Midbrain (tissue), 1 donor: ENCODE results near the gene PROK1.
"Not testable (repeated sequence)": the region's sequence is repeated elsewhere in the genome, so short reads cannot be mapped to it uniquely, and the experiment has no call there.

Experiments
- DNase-seq: peaks from one replicate; lab custom pipeline; 2025; lab: John Stamatoyannopoulos, UW

Gene PROK1, protein sequence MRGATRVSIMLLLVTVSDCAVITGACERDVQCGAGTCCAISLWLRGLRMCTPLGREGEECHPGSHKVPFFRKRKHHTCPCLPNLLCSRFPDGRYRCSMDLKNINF

GRCh38 chr1:110450929-110451328, at the start of gene PROK1:
Gene PROK1, plus strand, starts transcription at chr1:110451149. Its CDS starts 68 bp downstream, at chr1:110451217.
- no peak for DNase-seq

GRCh38 chr1:110403805-110404204, 47.1 kb upstream of the PROK1 start:
- DNase-seq = no peak

- DNase-seq = no peak
Observed at GRCh38 chr1:110404401-110404800, 46.5 kb upstream of the PROK1 start.

GRCh38 chr1:110406407-110406806, 44.5 kb upstream of the PROK1 start:
- not testable (repeated sequence) for DNase-seq

DNA sequence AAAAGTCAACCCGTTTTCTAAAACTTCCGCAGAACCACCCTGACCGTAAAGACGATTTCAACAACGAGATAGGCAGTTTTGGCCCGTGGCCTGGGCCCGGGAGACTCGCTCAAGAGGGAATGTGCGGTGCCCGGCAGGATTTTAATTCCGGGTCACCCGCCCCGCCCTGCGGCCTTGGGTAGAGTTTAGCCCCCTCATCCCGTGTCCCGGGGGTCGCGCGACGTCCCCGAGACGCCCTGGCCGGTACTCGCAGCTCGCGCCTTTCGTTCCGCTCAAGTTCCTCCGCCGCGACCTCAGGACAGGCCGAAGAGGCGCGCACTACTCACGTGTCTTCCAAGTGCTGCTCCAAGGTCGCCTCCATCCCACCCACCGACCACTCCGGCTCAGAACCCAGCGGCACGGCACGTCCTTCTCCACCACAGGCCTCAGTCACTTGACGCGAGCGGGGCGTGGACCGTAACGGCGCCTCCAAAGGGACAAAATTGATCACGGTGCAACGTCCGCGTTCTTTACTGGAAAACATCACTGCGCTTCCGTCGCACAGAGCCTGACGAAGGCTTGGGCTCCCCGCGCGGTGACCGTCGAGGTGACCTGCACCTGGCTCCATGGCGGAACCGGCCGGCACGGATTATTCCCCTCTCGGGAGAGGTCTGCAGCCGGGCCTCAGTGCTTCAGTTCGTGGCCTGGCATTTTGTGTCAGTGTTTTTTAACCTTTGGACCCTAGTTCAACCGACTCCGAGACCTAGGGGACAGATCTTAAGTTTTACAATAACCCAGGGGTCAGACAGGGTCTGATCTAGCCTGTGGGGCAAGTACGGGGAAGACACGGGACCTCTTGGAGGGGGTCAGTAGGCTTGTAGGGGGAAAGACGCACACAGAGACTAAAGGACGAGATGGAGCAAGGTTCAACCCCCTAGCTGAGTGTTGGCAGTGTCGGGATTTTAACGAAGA, 43.4 kb upstream of the PROK1 start, which contains the start of gene LAMTOR5:
Gene LAMTOR5 (minus strand): TSS at position 435 of the 951 bp plus-strand sequence. CDS start 74 bp downstream, at position 361.
- DNase-seq = peak; percentile 90

DNA sequence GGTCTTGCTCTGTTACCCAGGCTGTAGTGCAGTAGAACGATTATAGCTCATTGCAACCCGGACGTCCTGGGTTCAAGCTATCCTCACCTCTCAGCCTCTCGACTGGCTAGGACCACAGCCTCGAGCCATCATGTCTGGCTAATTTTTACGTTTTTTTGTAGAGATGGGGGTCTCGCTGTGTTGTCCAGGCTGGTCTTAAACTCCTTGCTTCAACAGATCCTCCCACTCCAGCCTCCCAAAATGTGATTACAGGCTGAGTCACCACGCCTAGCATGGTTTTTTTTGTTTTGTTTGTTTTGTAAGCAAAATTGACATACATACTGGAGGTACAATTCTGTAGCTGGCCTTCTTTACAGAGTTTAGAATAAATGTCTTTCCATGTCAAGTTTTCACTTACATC, 42.5 kb upstream of the PROK1 start:
- DNase-seq = no peak

DNA sequence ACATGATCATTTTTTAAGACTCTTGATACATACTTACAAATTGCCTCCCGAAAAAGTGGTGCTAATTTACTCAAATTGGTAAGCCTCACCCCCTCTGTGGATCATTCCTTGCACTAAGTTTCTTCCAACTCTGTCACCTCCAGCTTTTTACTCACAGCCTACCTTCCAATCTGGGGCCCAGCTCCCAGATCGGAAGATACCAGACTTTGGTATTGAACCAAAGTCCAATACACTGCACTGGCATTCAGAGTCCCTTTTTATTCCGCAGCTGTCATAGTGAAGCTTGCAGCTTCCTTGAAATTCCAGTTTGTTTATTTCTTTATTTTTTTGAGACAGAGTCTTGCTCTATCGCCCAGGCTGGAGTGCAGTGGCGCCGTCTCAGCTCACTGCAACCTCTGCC, 41.6 kb upstream of the PROK1 start:
- no peak for DNase-seq

GRCh38 chr1:110411173-110411735, 39.7 kb upstream of the PROK1 start:
- DNase-seq = no peak

- DNase-seq = peak; percentile 81
Observed at GRCh38 chr1:110412576-110412975, 38.4 kb upstream of the PROK1 start.

- DNase-seq = not testable (repeated sequence)
Observed at GRCh38 chr1:110413045-110413444, 37.9 kb upstream of the PROK1 start.

DNA sequence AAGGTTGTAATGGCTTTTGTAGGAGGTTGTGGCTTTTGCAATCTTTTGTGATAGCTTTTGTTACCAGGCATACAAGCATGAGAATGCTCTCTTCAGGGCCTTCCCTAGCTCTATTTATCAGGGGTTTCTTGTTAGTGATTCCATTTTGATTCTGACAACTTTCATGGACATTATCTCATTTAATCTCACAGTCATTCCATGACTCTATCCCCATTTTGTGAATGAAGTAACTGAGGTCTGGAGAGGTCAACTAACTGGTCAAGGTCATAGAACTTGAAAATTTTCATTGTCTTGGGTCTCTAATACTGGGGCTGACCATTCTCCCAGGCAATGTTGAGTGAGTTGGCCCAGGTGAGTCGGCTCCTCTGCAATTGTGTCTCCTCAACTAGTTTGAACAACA, 32.2 kb upstream of the PROK1 start:
- no peak for DNase-seq

GRCh38 chr1:110420023-110420662, 30.8 kb upstream of the PROK1 start:
- DNase-seq = no peak

DNA sequence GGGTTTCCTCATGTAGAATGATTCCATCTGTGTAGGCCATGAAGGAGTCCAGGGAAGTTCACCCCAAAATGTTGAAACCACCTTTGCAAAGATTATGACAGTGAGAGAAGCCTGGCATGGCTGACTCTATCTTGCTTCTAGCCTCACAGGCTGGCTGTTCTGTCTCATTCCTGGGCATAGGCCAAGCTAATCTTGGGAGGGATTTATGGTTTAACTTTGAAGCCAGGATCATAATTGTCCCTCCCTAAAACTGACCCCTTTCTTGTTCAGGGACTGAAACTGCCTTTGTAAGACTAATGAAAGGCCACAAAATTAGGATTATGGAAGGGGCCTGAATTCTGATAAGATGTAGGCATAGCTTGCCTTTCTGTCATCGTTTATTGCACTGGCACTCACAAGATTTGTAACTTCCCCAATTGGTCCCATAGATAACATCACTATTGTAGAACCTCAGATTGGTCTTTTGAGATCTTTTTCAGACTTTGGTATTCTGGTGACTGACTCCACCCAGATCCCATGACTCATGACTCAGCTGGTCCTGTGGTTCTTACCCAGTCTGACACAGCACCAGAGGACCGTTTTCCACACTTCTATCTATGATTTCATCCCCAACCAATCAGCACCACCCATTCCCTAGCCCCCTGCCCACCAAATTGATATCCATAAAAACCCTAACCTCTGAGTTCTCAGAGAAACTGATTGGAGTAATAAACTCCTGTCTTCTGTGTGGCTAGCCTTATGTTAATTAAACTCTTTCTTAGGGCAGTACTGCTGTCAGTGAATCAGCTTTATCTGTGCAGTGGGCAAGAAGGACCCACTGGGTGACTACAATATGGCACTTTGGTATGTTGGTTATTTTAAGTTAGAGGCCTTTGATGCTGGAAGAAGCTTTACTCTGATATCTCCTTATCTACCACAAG, 29.8 kb upstream of the PROK1 start:
- no peak for DNase-seq

- no peak for DNase-seq
Observed at GRCh38 chr1:110424699-110425611, 26.0 kb upstream of the PROK1 start.

GRCh38 chr1:110425612-110426152, 25.3 kb upstream of the PROK1 start:
- DNase-seq = peak; percentile 41

DNA sequence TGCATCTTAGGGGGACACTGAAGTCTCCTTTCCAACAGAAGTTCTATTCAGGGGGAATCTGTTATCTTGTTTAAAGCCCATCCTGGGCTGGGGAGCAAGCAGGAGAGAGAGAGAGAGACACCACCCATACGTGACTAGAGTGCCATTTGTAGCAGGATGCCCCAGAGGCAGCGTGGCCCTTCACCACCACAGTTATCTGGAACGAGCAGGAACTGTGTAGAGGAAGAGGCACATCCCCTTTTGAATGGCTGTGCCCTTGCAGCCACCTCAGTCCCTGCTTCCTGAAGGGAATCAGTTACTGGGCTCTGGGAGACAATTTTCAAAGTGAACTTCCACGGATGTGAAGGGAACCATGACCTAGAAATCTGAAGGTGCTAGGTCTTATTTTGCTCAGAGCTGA, 24.1 kb upstream of the PROK1 start:
- no peak for DNase-seq

GRCh38 chr1:110428946-110429345, 22.0 kb upstream of the PROK1 start:
- DNase-seq = no peak

GRCh38 chr1:110430366-110430765, 20.6 kb upstream of the PROK1 start:
- no peak for DNase-seq

DNA sequence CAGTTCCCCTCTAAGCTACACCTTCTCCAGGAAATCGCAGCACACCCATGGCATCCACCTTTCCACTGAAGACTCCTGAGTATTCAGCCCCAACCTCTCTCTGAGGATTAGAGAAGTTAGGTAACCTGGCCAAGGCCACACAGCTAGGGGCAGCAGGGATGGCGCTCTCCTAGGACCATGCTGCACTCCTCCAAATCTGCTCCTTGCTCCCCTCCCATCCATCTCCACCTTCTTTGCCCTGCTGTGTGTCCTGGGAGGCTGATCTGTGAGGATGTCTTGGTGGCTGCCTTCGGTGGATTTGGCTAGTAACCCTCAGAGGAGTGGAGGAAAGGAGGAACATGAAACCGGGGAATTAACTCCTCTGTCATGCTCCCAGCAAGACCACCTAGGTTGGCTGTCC, 20.0 kb upstream of the PROK1 start:
- DNase-seq = no peak

DNA sequence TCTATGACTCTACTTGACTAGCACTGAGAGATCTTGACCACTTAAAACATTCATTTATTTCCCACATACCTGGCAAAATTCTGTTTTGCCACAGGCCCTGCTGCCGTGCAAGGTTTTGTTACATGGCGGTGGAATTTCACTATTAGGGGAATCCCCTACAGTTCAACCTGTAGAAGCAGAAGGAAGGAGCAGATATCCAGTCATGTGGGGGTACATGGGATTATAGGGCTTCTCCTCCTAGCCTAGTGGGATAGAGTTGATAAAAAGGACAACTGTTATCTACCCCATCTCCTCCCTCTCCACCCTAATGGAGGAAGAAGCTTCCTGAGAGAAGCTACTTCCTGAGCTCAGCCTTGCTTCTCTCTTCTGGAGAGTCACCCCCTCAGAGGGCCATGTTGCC, 17.7 kb upstream of the PROK1 start:
- no peak for DNase-seq
